GM12891 (cell line): ENCODE results near the gene ZNF672.

Experiments
- DNase-seq: peaks from one replicate; pipeline ENCODE4 v3.0.0; 2011; ENCODE audit warnings: low spot score; ENCODE audit not compliant: insufficient read length
- FAIRE-seq: peaks from 2 replicates; lab custom pipeline; 2011; peaks lifted over from hg19 to GRCh38; lab: Jason Lieb, UNC
- PAX5 ChIP-seq: IDR thresholded peaks from 2 replicates; pipeline ENCODE4 v1.6.1; 2011; ENCODE audit warnings: low read length, moderate library complexity, mild to moderate bottlenecking; ENCODE audit not compliant: insufficient read depth, severe bottlenecking
- POLR2A ChIP-seq: IDR thresholded peaks from 2 replicates; pipeline ENCODE4 v1.6.1; 2011; ENCODE audit warnings: low read depth, low read length, control low read depth
- POLR2AphosphoS5 ChIP-seq: IDR thresholded peaks from 2 replicates; pipeline ENCODE4 v1.6.1; 2011; ENCODE audit warnings: low read depth, low read length, control low read depth
- POU2F2 ChIP-seq: IDR thresholded peaks from 2 replicates; pipeline ENCODE4 v1.6.1; 2011; ENCODE audit warnings: low read depth, mild to moderate bottlenecking, control low read depth, low read length, moderate library complexity
- SPI1 ChIP-seq: IDR thresholded peaks from 2 replicates; pipeline ENCODE4 v1.6.1; 2011; ENCODE audit warnings: low read depth, low read length, control low read depth
- TAF1 ChIP-seq: IDR thresholded peaks from 2 replicates; pipeline ENCODE4 v1.6.1; 2011; ENCODE audit warnings: low read depth, low read length, control low read depth

Gene ZNF672

GRCh38 chr1:248852481-248853405 lies 14.7 kb downstream of the ZNF672 start:
- DNase-seq (no peak), FAIRE-seq (no peak)
- no peak for TF ChIP-seq POLR2AphosphoS5
- TF ChIP-seq PAX5: no peak
- no peak for TF ChIP-seq POU2F2
- TF ChIP-seq SPI1: peak; percentile 79
- TF ChIP-seq TAF1: no peak
- no peak for TF ChIP-seq POLR2A

- DNase-seq: no peak
- no peak for FAIRE-seq
- TF ChIP-seq POU2F2: no peak
- TF ChIP-seq POLR2A: 0 out of 2 replicates have a peak, but pooled peaks have one; percentile 20
Observed at GRCh38 chr1:248853663-248854375, 15.8 kb downstream of the ZNF672 start.

DNA sequence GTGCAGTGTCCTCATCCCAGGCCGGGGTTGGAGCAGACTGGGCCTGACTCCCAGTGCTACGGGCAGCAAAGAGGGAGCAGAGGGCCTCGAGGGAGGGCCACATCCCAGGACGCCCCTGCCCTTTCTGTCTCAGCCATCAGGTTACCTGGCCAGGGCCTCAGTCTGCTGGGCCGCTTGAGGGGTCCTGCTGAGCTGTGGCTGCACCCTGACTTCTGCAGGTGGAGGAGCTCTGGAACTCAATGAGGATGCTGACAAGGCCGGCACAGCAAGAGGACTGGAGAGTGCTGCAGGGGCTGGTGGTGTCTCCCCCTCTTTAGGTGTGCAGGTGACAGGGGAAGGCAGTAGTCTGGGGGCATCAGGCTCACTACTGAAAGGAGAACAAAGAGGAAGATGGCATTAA lies 17.6 kb downstream of the ZNF672 start:
- FAIRE-seq (no peak), DNase-seq (no peak)
- TF ChIP-seq TAF1 (no peak), POU2F2 (no peak), POLR2AphosphoS5 (no peak), POLR2A (no peak), PAX5 (no peak), SPI1 (no peak)

DNA sequence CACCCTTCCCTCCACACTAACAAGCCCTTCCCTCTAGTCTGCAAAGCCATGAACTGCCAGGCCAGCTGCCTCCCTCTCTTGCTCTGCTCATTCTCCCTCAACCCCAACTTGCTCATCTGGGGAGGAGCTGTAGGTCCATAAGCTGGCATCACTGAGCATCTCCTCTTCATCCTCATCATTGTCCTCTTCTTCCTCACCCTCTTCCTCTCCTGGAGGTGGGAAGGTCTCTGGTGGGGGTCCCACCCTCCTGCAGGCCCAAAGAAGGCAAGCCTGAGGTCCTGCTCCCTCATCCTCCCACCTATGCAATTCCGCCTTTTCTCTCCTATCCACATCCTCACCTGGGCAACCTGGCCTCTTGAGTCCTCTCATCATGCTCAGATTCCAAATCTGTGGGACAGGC lies 18.2 kb downstream of the ZNF672 start:
- FAIRE-seq (no peak), DNase-seq (no peak)
- no peak for TF ChIP-seq PAX5
- no peak for TF ChIP-seq TAF1
- no peak for TF ChIP-seq POLR2AphosphoS5
- TF ChIP-seq POLR2A: no peak
- no peak for TF ChIP-seq POU2F2
- no peak for TF ChIP-seq SPI1

DNA sequence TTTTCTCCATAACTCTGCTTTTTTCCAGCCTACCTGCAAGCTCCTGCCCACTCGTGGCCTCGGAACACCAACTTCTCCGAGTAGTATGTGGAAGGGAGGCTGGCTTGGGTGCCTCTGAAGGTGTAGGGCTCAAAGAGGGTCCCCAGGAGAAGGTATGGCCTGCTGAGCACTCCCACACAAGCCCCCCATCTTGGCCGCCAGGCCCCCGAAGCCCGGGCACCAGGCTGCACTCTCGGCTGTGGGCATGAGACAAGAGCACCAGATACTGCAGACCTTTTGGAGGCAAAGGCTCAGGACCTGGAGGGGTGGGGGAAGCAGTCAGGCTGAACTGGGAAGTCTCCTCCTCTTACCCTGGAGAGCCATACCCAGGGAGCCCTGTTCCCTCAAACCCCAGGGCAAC lies 19.2 kb downstream of the ZNF672 start:
- FAIRE-seq (no peak), DNase-seq (no peak)
- TF ChIP-seq POU2F2: no peak
- TF ChIP-seq POLR2A: no peak
- no peak for TF ChIP-seq POLR2AphosphoS5
- no peak for TF ChIP-seq SPI1
- TF ChIP-seq TAF1: no peak
- TF ChIP-seq PAX5: no peak

GRCh38 chr1:248857749-248858095 lies 19.7 kb downstream of the ZNF672 start:
- DNase-seq: no peak
- TF ChIP-seq SPI1 (no peak), POLR2A (no peak), POU2F2 (no peak)
- no peak for FAIRE-seq

DNA sequence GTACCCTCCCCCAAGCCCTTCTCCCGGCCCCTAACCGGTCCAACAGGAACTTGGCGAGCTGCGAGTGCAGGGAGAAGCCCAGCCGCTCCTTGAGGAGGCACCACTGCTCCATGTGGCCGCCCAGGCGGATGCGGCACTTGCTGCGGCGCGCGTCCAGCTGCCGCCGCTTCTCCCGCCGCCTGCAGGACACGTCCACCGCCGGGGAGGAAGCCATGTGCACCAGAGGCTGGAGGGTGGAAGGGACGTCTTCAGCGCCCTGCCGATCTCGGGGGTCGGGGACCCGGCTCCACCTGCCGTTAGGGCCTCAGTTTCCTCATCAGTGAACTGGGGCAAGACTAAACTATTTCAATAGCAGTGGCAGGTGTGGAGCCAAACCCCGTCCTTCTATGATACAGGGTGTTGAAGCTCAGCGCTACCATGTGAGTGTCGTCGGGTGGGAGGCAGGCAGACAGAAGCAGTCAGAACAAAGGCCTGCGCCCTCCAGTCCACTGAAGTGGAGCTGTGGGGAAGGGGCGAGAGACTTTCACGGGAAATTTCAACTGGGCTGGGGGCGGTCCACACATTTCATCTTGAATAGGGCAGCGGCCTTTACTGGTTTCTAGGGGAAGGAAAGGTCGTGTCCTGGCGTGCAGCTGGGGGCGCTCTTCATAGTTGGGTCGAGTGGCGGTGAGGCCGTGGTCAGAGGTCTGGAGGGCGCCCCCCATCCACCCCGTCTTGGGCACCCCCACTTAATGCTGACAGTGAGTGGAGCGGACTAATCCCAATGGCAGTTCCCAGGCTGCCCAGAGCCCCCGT lies 20.3 kb downstream of the ZNF672 start:
- peak; percentile 41 for FAIRE-seq
- TF ChIP-seq POLR2A (no peak; the same call in none of the 2 replicates), SPI1 (no peak), POU2F2 (0 out of 2 replicates have a peak, but pooled peaks have one; percentile 31)
- DNase-seq: peak; percentile 66

DNA sequence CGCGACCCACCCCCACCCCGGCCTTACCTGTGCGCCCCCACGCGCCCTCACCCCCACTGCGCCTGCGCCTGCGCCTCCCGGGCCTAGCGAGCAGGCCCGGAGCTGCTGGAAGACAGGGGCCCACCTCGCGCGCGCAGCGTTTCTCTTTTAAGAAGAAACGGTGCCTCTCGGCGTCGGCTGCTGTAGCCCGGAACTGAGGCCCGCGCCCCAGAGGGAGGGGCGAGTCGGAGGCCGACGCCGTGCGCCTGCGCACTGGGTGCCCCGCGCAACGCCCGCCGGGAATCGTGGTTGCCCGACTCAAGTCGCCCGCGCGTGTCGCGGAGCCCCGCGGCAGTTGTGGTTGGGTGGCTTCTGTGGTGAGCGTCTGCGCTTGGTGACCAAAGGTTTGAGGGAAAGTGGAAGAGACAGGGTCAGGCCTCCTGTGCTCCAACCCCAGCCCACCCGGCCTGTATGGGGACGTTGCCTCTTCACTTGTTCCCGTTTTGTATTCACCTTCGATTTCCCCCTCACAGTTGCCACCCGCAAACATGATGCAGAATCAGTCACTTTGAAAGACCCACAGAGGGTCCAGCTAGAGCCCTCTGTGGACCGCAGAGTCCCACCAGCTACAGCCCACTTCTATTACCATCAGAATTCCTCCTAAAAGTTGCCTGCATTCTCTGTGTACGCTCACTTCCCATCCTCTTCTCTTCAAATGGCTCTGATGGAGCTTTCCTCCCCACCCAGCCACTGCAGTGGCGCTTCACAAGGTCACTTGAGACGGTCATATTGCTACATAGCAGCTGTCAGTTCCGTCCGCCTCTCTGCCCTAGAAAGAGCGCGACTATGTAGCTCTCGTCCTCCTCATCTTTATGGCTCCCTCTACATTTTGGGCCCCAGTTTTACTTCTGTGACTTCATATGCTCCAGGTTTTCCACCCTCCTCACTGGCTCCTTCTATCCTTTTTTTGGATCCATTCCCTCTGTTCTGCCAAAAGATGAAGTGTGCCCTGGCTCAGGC lies 21.2 kb downstream of the ZNF672 start, which contains the start of gene ZNF692:
Gene ZNF692 (minus strand): TSS at position 195 of the 999 bp plus-strand sequence. CDS start 776 bp downstream, outside the sequence.
- DNase-seq (peak; percentile 98), FAIRE-seq (peak; percentile 95)
- no peak for TF ChIP-seq SPI1
- TF ChIP-seq POU2F2: peak; percentile 73; the same call in 1 of the 2 replicates
- peak; percentile 73; the same call in 1 of the 2 replicates for TF ChIP-seq POLR2A
- TF ChIP-seq PAX5: peak; percentile 61
- TF ChIP-seq TAF1: no peak
- peak; percentile 82 for TF ChIP-seq POLR2AphosphoS5
